ENCODE results near the gene ZDHHC12.

The ZDHHC12 gene

DNA sequence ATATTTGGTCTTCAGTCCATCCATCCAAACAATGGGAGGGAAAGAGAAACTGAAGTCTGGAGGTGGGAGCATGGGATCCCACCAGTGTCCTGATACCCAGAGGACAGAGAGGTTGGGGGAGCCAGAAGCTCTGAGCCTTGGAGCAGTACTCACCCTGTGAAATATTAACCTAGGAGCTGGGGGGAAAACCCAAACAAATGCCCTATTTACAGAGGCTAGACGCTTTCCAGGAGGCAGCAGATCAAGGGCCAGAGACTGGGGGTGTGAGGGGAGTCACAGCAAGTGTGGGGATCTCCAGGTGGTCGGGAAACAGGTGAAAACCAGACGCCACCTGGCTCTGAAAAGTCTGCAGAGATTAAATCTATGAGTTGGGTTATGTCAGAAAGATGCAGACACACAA lies 41.6 kb upstream of the ZDHHC12 start:
- TF ChIP-seq, protein P1, sequence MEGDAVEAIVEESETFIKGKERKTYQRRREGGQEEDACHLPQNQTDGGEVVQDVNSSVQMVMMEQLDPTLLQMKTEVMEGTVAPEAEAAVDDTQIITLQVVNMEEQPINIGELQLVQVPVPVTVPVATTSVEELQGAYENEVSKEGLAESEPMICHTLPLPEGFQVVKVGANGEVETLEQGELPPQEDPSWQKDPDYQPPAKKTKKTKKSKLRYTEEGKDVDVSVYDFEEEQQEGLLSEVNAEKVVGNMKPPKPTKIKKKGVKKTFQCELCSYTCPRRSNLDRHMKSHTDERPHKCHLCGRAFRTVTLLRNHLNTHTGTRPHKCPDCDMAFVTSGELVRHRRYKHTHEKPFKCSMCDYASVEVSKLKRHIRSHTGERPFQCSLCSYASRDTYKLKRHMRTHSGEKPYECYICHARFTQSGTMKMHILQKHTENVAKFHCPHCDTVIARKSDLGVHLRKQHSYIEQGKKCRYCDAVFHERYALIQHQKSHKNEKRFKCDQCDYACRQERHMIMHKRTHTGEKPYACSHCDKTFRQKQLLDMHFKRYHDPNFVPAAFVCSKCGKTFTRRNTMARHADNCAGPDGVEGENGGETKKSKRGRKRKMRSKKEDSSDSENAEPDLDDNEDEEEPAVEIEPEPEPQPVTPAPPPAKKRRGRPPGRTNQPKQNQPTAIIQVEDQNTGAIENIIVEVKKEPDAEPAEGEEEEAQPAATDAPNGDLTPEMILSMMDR (IDR thresholded peaks at IDR 0.05; ENCODE audit: low read depth, low read length) = no peak
- no peak for DNase-seq (ENCODE audit: extremely low read depth, low read depth)

DNA sequence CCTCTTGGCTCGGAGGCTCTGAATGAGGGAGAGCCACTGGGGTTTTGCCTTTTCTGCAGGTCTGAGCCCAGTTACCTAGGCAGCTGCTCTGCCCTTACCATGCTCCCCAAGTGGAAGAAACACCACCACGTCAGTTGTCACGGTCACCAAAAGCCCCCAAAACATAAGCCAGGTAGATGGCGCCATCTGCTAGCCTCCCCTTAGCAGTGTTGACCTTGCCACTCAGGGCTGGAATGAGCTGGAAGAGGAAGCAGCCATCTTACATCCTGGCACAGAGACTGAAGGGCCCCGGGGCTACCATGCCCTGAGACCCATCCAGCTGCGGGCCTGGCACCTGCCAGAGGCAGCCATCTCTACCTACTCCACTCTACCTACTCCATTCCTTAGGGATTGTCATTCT lies 40.4 kb upstream of the ZDHHC12 start:
- TF ChIP-seq, protein P1 (IDR thresholded peaks at IDR 0.05; ENCODE audit: low read depth, low read length) = no peak
- DNase-seq (ENCODE audit: extremely low read depth, low read depth) = no peak

DNA sequence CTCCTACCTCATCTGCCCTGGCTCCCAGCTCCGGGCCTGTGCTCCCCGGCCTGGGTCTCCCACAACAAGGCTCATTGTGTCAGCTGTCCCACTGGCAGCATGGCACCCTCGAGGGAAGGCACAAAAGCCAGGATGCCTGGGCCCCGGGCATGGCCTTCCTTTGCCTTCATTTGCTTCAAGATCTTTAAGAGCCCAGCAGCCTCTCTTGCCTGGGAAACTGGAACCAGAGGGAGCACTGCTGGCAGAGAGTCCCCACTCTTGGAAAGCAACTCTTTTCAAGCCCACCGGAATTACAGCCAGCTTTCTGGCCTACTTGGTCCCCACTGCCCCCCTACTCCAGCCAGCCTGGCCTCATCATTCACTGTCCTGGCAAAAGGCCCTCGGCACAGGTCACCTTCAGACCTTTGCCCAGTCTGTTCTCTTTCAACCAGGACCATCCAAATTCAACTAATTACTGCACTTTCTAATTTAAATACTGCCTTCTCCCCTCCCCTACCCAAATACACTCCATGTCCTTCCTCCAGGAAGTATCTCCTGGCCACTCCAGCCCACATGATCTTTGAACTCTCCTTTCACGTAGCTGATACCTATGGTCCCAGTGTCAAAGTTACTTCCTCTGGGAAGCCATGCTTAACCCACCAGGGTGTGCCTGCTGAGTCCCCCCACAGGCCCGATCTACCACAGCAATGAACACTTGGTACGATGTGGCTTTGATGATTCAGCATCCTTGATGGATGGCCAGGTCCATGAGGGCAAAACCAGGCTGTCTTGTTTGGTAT lies 38.9 kb upstream of the ZDHHC12 start:
- TF ChIP-seq, protein P1 (IDR thresholded peaks at IDR 0.05; ENCODE audit: low read depth, low read length) = no peak
- DNase-seq (ENCODE audit: extremely low read depth, low read depth) = no peak

DNA sequence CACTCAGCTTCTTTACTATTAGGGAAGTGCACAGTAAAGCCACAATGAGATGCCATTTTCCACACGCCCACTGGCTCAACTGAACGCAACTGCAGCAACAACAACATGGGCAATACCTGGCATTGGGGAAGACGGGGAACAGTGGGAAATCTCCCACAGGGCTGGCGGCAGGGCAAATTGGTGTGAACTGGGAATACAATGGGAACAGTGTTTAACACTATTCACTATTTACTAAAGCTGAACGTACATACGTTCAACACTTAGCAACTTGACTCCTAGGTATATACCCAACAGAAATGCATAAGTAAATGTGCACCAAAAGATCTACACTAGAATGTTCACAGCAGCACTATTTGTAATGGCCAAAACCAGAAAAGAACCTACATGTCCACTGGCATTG lies 33.7 kb upstream of the ZDHHC12 start:
- no peak for DNase-seq (ENCODE audit: extremely low read depth, low read depth)

DNA sequence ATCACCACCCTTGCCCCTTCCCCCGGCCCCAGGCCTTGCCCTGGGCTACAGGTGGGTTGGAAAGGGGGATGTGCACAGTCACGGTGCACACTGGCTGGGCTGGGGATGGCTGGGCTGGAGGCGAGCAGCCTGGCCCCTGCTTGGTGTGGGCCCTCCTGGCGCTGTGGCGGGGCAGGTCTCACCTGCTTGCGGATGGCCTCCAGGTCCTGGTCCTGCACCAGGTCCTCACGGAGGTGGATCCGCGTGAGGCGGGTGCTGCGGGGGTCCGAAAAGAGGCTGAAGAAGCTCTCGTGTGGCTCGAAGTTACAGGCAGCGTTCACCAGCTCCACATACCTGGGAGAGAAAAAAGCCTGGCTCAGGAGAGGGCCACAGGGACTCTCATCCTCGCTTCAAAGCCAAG lies 29.7 kb upstream of the ZDHHC12 start:
- DNase-seq (ENCODE audit: extremely low read depth, low read depth) = no peak
- TF ChIP-seq, protein P1 (IDR thresholded peaks at IDR 0.05; ENCODE audit: low read depth, low read length) = no peak

More for the DNA sequence above, 33.7 kb upstream of the ZDHHC12 start:
- TF ChIP-seq, protein P1 (IDR thresholded peaks at IDR 0.05; ENCODE audit: low read depth, low read length) = no peak

DNA sequence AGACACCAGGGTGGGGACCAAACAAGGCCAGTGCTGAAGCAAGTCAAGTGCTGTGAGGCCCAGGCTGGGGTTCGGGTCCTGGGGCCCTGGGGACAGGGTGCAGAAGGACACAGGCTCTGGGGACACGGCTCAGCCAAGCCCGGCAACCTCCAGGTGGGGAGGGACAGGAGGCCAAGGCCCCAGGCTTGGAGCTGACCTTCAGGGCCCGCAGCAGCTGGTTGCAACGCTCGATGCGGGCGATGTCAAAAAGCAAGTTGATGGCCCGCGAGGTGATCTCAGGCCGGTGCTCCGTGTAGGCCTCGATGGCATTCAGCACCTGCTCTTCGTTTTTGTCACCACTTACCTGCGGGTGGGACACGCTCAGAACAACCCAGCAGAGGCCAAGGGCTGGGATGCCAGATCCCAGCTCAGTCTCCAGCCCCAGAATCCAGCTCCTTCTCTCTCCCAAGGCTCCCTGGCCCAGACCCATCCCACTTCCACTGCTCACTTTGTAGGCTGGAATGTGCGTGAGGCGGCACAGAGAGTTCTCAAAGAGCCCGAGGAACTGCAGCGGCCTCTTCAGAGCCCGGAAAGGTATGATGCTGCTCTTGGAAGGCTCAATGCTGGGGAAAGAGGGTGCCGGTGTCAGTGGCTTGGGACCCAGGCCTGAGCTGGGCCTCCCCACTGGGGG lies 27.1 kb upstream of the ZDHHC12 start:
- TF ChIP-seq, protein P1 (IDR thresholded peaks at IDR 0.05; ENCODE audit: low read depth, low read length) = no peak
- DNase-seq (ENCODE audit: extremely low read depth, low read depth) = no peak

DNA sequence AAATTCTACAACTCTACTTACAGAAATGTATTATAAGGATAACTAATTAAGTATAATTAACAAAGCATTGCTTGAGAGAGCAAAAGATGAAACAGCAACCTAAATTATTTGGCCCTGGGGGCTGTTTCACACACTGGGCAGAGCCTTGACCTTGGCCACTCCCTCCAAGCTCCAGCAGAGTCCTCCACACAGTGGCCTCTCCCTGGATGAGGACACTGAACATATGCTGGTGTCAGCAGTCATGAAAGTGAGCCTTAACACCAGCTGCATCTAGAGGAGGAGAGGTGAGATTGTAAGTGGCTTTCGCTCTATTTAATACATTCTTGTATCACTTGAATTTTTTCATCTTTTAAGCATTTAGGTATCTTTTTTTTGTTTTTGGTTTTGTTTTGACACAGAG lies 23.3 kb upstream of the ZDHHC12 start:
- DNase-seq (ENCODE audit: extremely low read depth, low read depth) = no peak
- TF ChIP-seq, protein P1 (IDR thresholded peaks at IDR 0.05; ENCODE audit: low read depth, low read length) = no peak

Data from AG09319 (cell line).